IPS-20b (cell line): ENCODE measurements around the gene PPP4R4.
A peak's percentile ranks its signal among the peaks of the same experiment; 100 is the strongest.

Source experiments
- H3K27ac ChIP-seq: one replicate; pipeline ENCODE4 v1.5.1; 2013; ENCODE audit warnings: low read length
- H3K27me3 ChIP-seq: 2 replicates; pipeline ENCODE4 v1.6.1; 2013; ENCODE audit warnings: mild to moderate bottlenecking, low read length, inconsistent platforms; ENCODE audit not compliant: insufficient read depth
- H3K36me3 ChIP-seq: 2 replicates; pipeline ENCODE4 v1.6.1; 2013; ENCODE audit warnings: low read depth, mild to moderate bottlenecking, inconsistent platforms, low read length, moderate library complexity; ENCODE audit not compliant: insufficient read depth
- H3K4me1 ChIP-seq: 2 replicates; pipeline ENCODE4 v1.6.1; 2013; ENCODE audit warnings: mild to moderate bottlenecking, control low read depth, inconsistent platforms, low read length, moderate library complexity; ENCODE audit not compliant: insufficient read depth
- H3K4me3 ChIP-seq: 2 replicates; pipeline ENCODE4 v1.5.1; 2013; ENCODE audit warnings: mild to moderate bottlenecking, low read length, inconsistent platforms
- H3K9ac ChIP-seq: 2 replicates; pipeline ENCODE4 v1.6.1; 2013; ENCODE audit warnings: low read depth, mild to moderate bottlenecking, inconsistent platforms, low read length, moderate library complexity
- H3K9me3 ChIP-seq: 2 replicates; pipeline ENCODE4 v1.6.1; 2013; ENCODE audit warnings: mild to moderate bottlenecking, low read depth, low read length, inconsistent platforms; ENCODE audit not compliant: insufficient read depth

The PPP4R4 gene, protein sequence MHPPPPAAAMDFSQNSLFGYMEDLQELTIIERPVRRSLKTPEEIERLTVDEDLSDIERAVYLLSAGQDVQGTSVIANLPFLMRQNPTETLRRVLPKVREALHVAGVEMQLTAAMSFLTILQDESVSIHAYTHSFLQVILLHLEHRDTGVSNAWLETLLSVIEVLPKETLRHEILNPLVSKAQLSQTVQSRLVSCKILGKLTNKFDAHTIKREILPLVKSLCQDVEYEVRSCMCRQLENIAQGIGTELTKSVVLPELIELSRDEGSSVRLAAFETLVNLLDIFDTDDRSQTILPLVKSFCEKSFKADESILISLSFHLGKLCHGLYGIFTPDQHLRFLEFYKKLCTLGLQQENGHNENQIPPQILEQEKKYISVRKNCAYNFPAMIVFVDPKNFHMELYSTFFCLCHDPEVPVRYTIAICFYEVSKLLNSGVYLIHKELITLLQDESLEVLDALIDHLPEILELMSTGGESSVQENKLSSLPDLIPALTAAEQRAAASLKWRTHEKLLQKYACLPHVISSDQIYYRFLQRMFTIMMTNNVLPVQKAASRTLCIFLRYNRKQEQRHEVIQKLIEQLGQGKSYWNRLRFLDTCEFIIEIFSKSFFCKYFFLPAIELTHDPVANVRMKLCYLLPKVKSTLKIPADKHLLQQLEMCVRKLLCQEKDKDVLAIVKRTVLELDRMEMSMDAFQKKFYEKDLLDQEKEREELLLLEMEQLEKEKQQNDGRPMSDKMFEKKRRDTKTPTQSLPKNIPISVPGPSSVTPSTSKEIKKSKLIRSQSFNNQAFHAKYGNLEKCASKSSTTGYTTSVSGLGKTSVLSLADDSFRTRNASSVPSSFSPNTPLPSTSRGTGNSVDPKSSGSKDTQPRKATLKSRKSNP

DNA sequence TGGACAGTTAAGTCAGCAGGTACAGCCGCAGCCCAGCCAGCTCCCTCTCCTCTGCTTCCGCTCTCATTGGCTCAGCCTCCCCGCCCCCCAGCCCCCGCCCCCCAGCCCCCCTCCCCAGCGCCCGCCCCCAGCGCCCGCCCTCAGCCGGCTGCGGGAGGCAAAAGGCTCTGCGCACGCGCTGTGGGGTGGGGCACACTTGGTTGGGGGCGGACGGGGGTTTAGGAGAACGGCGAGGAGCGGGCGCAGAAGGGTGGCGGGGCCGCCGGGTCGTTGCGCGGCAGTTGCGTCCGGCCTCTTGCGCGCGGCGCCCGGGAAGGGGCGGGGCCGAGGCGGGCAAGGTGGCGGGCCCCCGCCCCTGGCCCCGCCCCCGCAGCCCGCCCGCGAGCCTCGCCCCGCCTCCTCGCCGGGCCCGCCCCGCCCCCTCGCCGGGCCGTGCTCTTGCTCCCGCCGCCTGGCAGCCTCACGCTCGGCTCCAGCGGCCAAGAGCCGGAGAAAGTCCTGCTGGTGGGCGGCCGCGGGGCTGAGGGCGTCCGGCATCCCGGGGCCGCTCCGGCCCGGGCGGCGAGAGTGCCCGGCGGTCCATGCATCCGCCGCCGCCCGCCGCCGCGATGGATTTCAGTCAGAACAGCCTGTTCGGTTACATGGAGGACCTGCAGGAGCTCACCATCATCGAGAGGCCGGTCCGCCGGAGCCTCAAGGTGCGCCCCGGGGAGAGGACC is at the start of gene PPP4R4:
PPP4R4 (plus strand) TSS at position 438 of the 719 bp plus-strand sequence; CDS start at position 582, 144 bp downstream.
- H3K27ac ChIP-seq: no peak within 1 kb of the TSS
- H3K4me1 ChIP-seq: peaks cover 25% of the 10 kb centered on the region
- H3K4me3 ChIP-seq: peak within 1 kb of the TSS; percentile 88
- H3K27me3 ChIP-seq: peaks cover 32% of the 10 kb centered on the region
- H3K36me3 ChIP-seq: no peaks in the 10 kb centered on the region
- peak within 1 kb of the TSS; percentile 76 for H3K9ac ChIP-seq
- H3K9me3 ChIP-seq: no peaks in the 10 kb centered on the region

DNA sequence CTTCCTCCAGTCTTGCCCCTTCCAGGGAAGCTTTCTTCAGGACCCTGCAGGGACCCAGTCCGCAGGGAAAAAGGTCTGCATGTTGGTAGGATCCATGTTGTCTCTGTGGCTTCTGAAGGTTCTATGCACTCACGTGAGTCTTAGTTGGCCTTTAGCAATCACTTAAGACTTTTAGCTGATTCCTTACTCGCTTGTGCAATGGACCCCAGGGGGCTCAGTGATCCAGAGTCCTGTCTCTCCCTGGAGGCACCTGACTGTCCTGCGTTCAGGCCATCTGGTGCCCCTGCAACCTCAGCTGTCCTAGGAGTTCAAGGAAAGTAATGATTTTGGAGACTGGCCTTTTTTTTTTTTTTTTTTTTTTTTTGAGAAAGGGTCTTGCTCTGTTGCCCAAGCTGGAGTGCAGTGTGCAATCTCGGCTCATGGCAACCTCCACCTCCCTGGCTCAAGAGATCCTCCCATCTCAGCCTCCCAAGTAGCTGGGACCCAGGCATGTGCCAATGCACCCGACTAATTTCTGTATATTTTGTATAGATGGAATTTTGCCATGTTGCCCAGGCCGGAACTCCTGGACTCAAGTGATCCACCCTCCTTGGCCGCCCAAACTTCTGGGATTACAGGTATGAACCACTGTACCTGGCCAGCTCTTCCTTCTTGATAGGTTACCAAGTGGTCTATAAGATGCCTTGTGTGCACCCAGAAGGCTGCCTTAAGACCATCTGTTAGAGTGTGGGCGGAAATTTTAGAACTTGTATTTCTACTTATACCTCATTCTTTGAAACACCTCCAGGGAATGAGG is 49.3 kb upstream of the PPP4R4 start:
- Histone ChIP-seq H3K4me3 (no peak overlapping the region), H3K9ac (no peak overlapping the region), H3K4me1 (no peaks in the 10 kb centered on the region), H3K9me3 (no peaks in the 10 kb centered on the region; the same call in 1 of the 2 replicates), H3K27ac (no peak overlapping the region), H3K36me3 (no peaks in the 10 kb centered on the region), H3K27me3 (no peaks in the 10 kb centered on the region)

GRCh38 chr14:94125659-94126418 is 48.3 kb upstream of the PPP4R4 start:
- Histone ChIP-seq H3K27me3 (no peaks in the 10 kb centered on the region), H3K27ac (no peak overlapping the region), H3K4me3 (no peak overlapping the region), H3K9me3 (no peaks in the 10 kb centered on the region), H3K9ac (no peak overlapping the region), H3K36me3 (no peaks in the 10 kb centered on the region), H3K4me1 (no peaks in the 10 kb centered on the region; the same call in 1 of the 2 replicates)

GRCh38 chr14:94126419-94126677 is 47.8 kb upstream of the PPP4R4 start:
- H3K27ac ChIP-seq: no peak overlapping the region
- H3K4me3 ChIP-seq: no peak overlapping the region
- no peak overlapping the region for H3K9ac ChIP-seq
- no peaks in the 10 kb centered on the region for H3K36me3 ChIP-seq
- H3K27me3 ChIP-seq: no peaks in the 10 kb centered on the region
- H3K9me3 ChIP-seq: no peaks in the 10 kb centered on the region
- no peaks in the 10 kb centered on the region; the same call in 1 of the 2 replicates for H3K4me1 ChIP-seq

- Histone ChIP-seq H3K36me3 (no peaks in the 10 kb centered on the region), H3K27me3 (no peaks in the 10 kb centered on the region), H3K9ac (no peak overlapping the region), H3K4me1 (no peaks in the 10 kb centered on the region; the same call in 1 of the 2 replicates), H3K4me3 (no peak overlapping the region), H3K27ac (no peak overlapping the region), H3K9me3 (no peaks in the 10 kb centered on the region)
Observed at GRCh38 chr14:94126800-94127199, 47.3 kb upstream of the PPP4R4 start.

DNA sequence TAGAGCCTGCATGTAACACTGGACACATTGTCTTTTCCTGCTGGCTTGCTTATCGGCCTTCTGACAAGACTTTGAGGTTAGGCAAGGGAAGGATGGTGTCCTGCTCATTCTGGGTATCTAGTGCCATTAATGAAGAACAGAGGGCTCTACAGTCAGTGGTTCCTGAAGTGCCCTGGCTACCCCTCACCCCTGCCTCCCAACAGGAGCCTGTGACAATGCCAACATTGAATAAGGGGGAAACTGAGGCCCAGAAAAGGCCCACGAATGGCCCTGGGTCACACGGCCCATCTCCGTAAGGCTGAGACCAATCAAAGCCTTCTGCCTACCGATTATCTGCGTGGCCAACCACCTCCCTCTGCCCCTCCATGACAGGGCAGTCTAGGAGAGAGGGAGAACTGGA is 46.8 kb upstream of the PPP4R4 start:
- Histone ChIP-seq H3K9me3 (no peaks in the 10 kb centered on the region), H3K36me3 (no peaks in the 10 kb centered on the region), H3K4me1 (no peaks in the 10 kb centered on the region; the same call in 1 of the 2 replicates), H3K27ac (no peak overlapping the region), H3K4me3 (no peak overlapping the region), H3K9ac (no peak overlapping the region), H3K27me3 (no peaks in the 10 kb centered on the region)

DNA sequence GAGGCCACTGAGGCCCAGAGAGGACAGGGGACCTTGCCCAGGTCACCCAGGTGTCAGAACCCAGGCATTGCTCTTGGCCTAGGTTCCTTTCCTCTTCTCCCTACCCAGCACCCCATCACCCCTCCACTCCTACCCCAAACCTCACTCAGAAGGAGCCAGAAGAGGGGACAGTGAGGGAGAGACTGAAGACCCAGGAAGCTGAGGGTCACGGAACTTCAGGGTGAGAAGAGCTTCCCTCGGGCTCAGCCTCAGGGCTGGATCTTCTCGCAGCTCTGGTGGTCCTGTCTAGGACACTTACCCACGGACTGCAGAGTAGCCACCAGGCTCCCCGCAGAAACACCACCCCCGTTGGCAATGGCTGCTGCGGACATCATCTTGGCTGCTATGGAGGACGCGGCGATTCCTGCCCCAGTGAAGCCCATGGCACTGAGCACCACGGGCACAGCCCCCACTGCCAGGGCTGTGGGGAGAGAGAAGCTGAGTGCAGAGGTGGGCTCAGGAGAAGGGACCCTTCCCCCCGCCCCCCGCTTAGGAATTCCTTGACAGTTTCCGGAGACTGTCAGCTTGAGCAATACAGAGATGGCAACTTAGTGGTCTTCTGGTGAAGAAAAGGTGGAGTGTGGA is 45.8 kb upstream of the PPP4R4 start:
- H3K27ac ChIP-seq: no peak overlapping the region
- no peaks in the 10 kb centered on the region for H3K27me3 ChIP-seq
- H3K9me3 ChIP-seq: no peaks in the 10 kb centered on the region
- H3K4me3 ChIP-seq: peak overlapping the region; percentile 87
- H3K36me3 ChIP-seq: no peaks in the 10 kb centered on the region
- H3K9ac ChIP-seq: no peak overlapping the region; the same call in 1 of the 2 replicates
- no peaks in the 10 kb centered on the region; the same call in 1 of the 2 replicates for H3K4me1 ChIP-seq

GRCh38 chr14:94129111-94129757 is 44.9 kb upstream of the PPP4R4 start, which contains the start of gene IFI27L2:
TSS of gene IFI27L2 (minus strand) at chr14:94129604. CDS start at chr14:94129564, 40 bp downstream.
- H3K27ac ChIP-seq: no peak within 1 kb of the TSS
- H3K9me3 ChIP-seq: no peaks in the 10 kb centered on the region
- peak within 1 kb of the TSS; percentile 87 for H3K4me3 ChIP-seq
- H3K4me1 ChIP-seq: no peaks in the 10 kb centered on the region; the same call in 1 of the 2 replicates
- H3K9ac ChIP-seq: peak within 1 kb of the TSS; percentile 54; the same call in 1 of the 2 replicates
- H3K36me3 ChIP-seq: no peaks in the 10 kb centered on the region
- no peaks in the 10 kb centered on the region for H3K27me3 ChIP-seq

- Histone ChIP-seq H3K27me3 (no peaks in the 10 kb centered on the region), H3K9ac (peak overlapping the region; percentile 39; the same call in 1 of the 2 replicates), H3K36me3 (no peaks in the 10 kb centered on the region), H3K4me3 (peak overlapping the region; percentile 87), H3K9me3 (no peaks in the 10 kb centered on the region), H3K4me1 (no peaks in the 10 kb centered on the region; the same call in 1 of the 2 replicates), H3K27ac (no peak overlapping the region)
Observed at GRCh38 chr14:94129758-94130414, 44.2 kb upstream of the PPP4R4 start.
